ENCODE data around the gene PTPRT. TPM values are rescaled to one million over a fixed set of nuclear protein-coding genes. Genes with fewer than 3 reads are reported as not detected.

The PTPRT gene
- total and polyA plus RNA-seq, 4 donors: 0.14 to 2.8 (median 0.40) TPM

DNA sequence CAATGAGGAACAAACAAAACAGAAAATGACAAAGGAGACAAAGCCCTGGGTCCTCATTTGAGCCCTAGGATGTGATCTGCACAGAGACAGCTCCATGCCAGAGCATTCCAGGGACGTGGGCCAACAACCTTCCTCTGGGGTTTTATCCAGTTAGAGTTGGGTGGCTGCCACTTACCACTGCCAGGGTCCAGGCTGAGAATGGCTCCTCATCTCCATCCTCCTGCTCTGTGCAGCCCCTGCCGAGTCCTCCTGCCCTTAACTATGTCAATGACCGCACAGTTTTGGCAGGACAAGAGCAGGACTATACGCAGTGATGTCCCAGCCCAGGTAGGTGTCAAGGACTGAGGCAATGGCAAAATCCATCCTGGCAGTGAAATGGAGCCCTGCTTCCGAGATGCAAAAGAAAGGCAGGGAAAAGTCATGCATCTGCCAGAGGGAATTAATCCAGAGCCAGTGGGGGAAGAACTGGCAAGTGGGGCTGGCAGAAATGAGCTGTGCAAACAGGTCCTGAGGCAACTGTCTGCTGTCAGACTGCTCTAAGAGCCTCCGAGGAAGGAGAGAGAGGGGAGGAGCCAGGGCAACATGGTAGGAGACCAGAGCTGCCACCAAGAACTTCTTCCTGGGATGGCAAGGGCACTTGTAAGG, 449.4 kb downstream of the PTPRT start:
- 57% methylated on average over 6 of the region's 6 CpGs for WGBS
- DNase-seq (ENCODE audit: low spot score): no peak
- H3K4me1 ChIP-seq (ENCODE audit: control insufficient read depth in 4 of 4, insufficient read depth in 4 of 4, low read length in 3 of 4): no peaks in the 10 kb centered on the region
- TF ChIP-seq FOXA2 (IDR thresholded peaks at IDR 0.05) (no peak), TAF1 (conservative IDR thresholded peaks at IDR 0.05) (no peak), RXRA (IDR thresholded peaks at IDR 0.05) (no peak), RAD21 (IDR thresholded peaks at IDR 0.05) (no peak), JUND (IDR thresholded peaks at IDR 0.05) (no peak)
- TF ChIP-seq, protein P1, sequence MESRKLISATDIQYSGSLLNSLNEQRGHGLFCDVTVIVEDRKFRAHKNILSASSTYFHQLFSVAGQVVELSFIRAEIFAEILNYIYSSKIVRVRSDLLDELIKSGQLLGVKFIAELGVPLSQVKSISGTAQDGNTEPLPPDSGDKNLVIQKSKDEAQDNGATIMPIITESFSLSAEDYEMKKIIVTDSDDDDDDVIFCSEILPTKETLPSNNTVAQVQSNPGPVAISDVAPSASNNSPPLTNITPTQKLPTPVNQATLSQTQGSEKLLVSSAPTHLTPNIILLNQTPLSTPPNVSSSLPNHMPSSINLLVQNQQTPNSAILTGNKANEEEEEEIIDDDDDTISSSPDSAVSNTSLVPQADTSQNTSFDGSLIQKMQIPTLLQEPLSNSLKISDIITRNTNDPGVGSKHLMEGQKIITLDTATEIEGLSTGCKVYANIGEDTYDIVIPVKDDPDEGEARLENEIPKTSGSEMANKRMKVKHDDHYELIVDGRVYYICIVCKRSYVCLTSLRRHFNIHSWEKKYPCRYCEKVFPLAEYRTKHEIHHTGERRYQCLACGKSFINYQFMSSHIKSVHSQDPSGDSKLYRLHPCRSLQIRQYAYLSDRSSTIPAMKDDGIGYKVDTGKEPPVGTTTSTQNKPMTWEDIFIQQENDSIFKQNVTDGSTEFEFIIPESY (IDR thresholded peaks at IDR 0.05): no peak
- no peaks in the 10 kb centered on the region for H3K36me3 ChIP-seq (ENCODE audit: control insufficient read depth in 4 of 4, insufficient read depth in 3 of 4, low read depth in 1 of 4, low read length in 3 of 4)
- no peak overlapping the region for H3K4me3 ChIP-seq (ENCODE audit: low read depth in 1 of 3, low read length in 3 of 3)
- H3K27me3 ChIP-seq (ENCODE audit: control insufficient read depth in 4 of 4, insufficient read depth in 4 of 4, low read length in 3 of 4): no peaks in the 10 kb centered on the region
- H3K27ac ChIP-seq (ENCODE audit: low read depth in 1 of 2, low read length in 2 of 2): no peak overlapping the region
- peaks cover 0 to 3% (median 1%) of the 10 kb centered on the region in 4 donors for H3K9me3 ChIP-seq (ENCODE audit: control insufficient read depth in 4 of 4, low read length in 3 of 4)
- no peak overlapping the region for H3K9ac ChIP-seq (ENCODE audit: low read depth in 1 of 2, low read length in 2 of 2)

GRCh38 chr20:42739683-42740082, 450.0 kb downstream of the PTPRT start:
- Histone ChIP-seq H3K4me1 (ENCODE audit: control insufficient read depth in 4 of 4, insufficient read depth in 4 of 4, low read length in 3 of 4) (no peaks in the 10 kb centered on the region), H3K27ac (ENCODE audit: low read depth in 1 of 2, low read length in 2 of 2) (no peak overlapping the region), H3K27me3 (ENCODE audit: control insufficient read depth in 4 of 4, insufficient read depth in 4 of 4, low read length in 3 of 4) (no peaks in the 10 kb centered on the region), H3K36me3 (ENCODE audit: control insufficient read depth in 4 of 4, insufficient read depth in 3 of 4, low read depth in 1 of 4, low read length in 3 of 4) (no peaks in the 10 kb centered on the region), H3K4me3 (ENCODE audit: low read depth in 1 of 3, low read length in 3 of 3) (no peak overlapping the region), H3K9ac (ENCODE audit: low read depth in 1 of 2, low read length in 2 of 2) (no peak overlapping the region), H3K9me3 (ENCODE audit: control insufficient read depth in 4 of 4, low read length in 3 of 4) (peaks cover 0 to 3% (median 1%) of the 10 kb centered on the region in 4 donors)
- no peak for DNase-seq (ENCODE audit: low spot score)
- TF ChIP-seq, protein P2, sequence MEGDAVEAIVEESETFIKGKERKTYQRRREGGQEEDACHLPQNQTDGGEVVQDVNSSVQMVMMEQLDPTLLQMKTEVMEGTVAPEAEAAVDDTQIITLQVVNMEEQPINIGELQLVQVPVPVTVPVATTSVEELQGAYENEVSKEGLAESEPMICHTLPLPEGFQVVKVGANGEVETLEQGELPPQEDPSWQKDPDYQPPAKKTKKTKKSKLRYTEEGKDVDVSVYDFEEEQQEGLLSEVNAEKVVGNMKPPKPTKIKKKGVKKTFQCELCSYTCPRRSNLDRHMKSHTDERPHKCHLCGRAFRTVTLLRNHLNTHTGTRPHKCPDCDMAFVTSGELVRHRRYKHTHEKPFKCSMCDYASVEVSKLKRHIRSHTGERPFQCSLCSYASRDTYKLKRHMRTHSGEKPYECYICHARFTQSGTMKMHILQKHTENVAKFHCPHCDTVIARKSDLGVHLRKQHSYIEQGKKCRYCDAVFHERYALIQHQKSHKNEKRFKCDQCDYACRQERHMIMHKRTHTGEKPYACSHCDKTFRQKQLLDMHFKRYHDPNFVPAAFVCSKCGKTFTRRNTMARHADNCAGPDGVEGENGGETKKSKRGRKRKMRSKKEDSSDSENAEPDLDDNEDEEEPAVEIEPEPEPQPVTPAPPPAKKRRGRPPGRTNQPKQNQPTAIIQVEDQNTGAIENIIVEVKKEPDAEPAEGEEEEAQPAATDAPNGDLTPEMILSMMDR (IDR thresholded peaks at IDR 0.05; ENCODE audit: low read depth, low read length, missing input control): no peak
- WGBS: 90% methylated on average over 3 of the region's 3 CpGs

DNA sequence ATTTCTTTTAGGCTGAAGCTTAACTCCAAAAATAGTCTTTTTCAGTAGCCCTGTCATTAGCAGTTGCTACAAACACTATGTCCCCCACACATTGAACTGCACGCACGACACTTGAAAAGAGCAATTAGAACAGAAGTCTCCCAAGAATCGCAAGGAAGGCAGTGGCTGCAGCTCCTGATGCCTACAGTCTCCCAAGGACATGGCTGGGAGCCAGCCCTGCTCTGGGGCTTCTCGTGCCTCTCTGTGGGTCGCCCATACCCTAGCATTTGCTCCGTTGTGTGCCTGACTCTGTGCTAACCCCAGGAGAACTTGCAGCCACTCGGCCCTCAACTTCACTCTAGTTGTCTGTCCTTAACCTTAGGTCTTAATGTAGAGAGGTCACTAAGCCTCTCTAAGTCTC, 454.2 kb downstream of the PTPRT start:
- Histone ChIP-seq H3K27me3 (ENCODE audit: control insufficient read depth in 4 of 4, insufficient read depth in 4 of 4, low read length in 3 of 4) (no peaks in the 10 kb centered on the region), H3K27ac (ENCODE audit: low read depth in 1 of 2, low read length in 2 of 2) (no peak overlapping the region), H3K4me3 (ENCODE audit: low read depth in 1 of 3, low read length in 3 of 3) (no peak overlapping the region), H3K9me3 (ENCODE audit: control insufficient read depth in 4 of 4, low read length in 3 of 4) (no peaks in the 10 kb centered on the region), H3K4me1 (ENCODE audit: control insufficient read depth in 4 of 4, insufficient read depth in 4 of 4, low read length in 3 of 4) (no peaks in the 10 kb centered on the region), H3K36me3 (ENCODE audit: control insufficient read depth in 4 of 4, insufficient read depth in 3 of 4, low read depth in 1 of 4, low read length in 3 of 4) (no peaks in the 10 kb centered on the region), H3K9ac (ENCODE audit: low read depth in 1 of 2, low read length in 2 of 2) (no peak overlapping the region)
- WGBS: 76% methylated on average over 7 of the region's 7 CpGs
- no peak for DNase-seq (ENCODE audit: low spot score)
- TF ChIP-seq RAD21 (IDR thresholded peaks at IDR 0.05): no peak
- no peak for TF ChIP-seq HNF4G (IDR thresholded peaks at IDR 0.05)
- TF ChIP-seq, protein P2 (IDR thresholded peaks at IDR 0.05; ENCODE audit: low read depth, low read length, missing input control): no peak
- no peak for TF ChIP-seq REST (IDR thresholded peaks at IDR 0.05)
- no peak for TF ChIP-seq FOXA2 (IDR thresholded peaks at IDR 0.05)
- TF ChIP-seq SP1 (IDR thresholded peaks at IDR 0.05): no peak
- no peak for TF ChIP-seq RXRA (IDR thresholded peaks at IDR 0.05)
- no peak for TF ChIP-seq JUND (IDR thresholded peaks at IDR 0.05)

Measured in liver (tissue), 9 donors.